Neuronal stem cell (in vitro differentiated cells): Measurements from ENCODE around the gene SMARCA2.

ENCODE experiments used
- DNase-seq: peaks from one replicate; pipeline ENCODE4 v3.0.0-alpha.2; 2013; ENCODE audit warnings: low spot score
- H2AFZ ChIP-seq: one replicate; pipeline ENCODE4 v1.6.1; 2013; ENCODE audit warnings: mild to moderate bottlenecking, low read length, inconsistent platforms
- H2AK5ac ChIP-seq: 2 replicates; pipeline ENCODE4 v1.6.1; 2013; ENCODE audit warnings: low read depth, mild to moderate bottlenecking, inconsistent platforms, low read length, moderate library complexity, mixed read lengths
- H2BK120ac ChIP-seq: 2 replicates; pipeline ENCODE4 v1.6.1; 2013; ENCODE audit warnings: low read depth, mild to moderate bottlenecking, inconsistent platforms, low read length, moderate library complexity, mixed read lengths
- H2BK12ac ChIP-seq: one replicate; pipeline ENCODE4 v1.6.1; 2013; ENCODE audit warnings: low read length, inconsistent platforms
- H2BK15ac ChIP-seq: 2 replicates; pipeline ENCODE4 v1.6.1; 2013; ENCODE audit warnings: mild to moderate bottlenecking, low read length, inconsistent platforms, mixed read lengths
- H2BK5ac ChIP-seq: one replicate; pipeline ENCODE4 v1.6.1; 2013; ENCODE audit warnings: inconsistent platforms, mild to moderate bottlenecking, low read length, moderate library complexity
- H3K14ac ChIP-seq: one replicate; pipeline ENCODE4 v1.6.1; 2013; ENCODE audit warnings: low read length, inconsistent platforms
- H3K18ac ChIP-seq: 2 replicates; pipeline ENCODE4 v1.6.1; 2013; ENCODE audit warnings: low read length, inconsistent platforms
- H3K23ac ChIP-seq: 2 replicates; pipeline ENCODE4 v1.6.1; 2013; ENCODE audit warnings: low read depth, mild to moderate bottlenecking, mixed read lengths, low read length, inconsistent platforms; ENCODE audit not compliant: poor library complexity
- H3K27ac ChIP-seq: replicated peaks from 3 replicates; pipeline ENCODE4 v1.5.1; 2013; ENCODE audit warnings: low read length, inconsistent platforms
- H3K27me3 ChIP-seq, 3 experiments: 2 replicates each; pipeline ENCODE4 v1.6.1; 2013; ENCODE audit warnings: low read length in 3 of 3, mild to moderate bottlenecking in 2 of 3, inconsistent platforms in 1 of 3, low read depth in 1 of 3, mixed read lengths in 1 of 3, moderate library complexity in 1 of 3; ENCODE audit not compliant: control insufficient read depth in 3 of 3, insufficient read depth in 3 of 3
- H3K36me3 ChIP-seq, 2 donors: replicated peaks in 1 of 2; 2 replicates each; pipeline ENCODE4 v1.6.1; 2013; ENCODE audit warnings: low read length in 2 of 2; ENCODE audit not compliant: control insufficient read depth in 2 of 2, insufficient read depth in 2 of 2
- H3K4ac ChIP-seq: 2 replicates; pipeline ENCODE4 v1.6.1; 2013; ENCODE audit warnings: inconsistent platforms, mild to moderate bottlenecking, low read length, moderate library complexity
- H3K4me1 ChIP-seq, 2 donors: 1 replicate in 1 of 2; 2 replicates in 1 of 2; pipeline ENCODE4 v1.6.1; 2013; ENCODE audit warnings: low read length in 2 of 2, low read depth in 1 of 2; ENCODE audit not compliant: control insufficient read depth in 2 of 2, insufficient read depth in 1 of 2
- H3K4me2 ChIP-seq: one replicate; pipeline ENCODE4 v1.6.1; 2013; ENCODE audit warnings: mild to moderate bottlenecking, low read length, inconsistent platforms; ENCODE audit not compliant: insufficient read depth, poor library complexity, severe bottlenecking
- H3K4me3 ChIP-seq, 2 donors: 2 replicates each; pipeline ENCODE4 v1.5.1; 2013; ENCODE audit warnings: low read length in 2 of 2, mild to moderate bottlenecking in 2 of 2, inconsistent platforms in 1 of 2, moderate library complexity in 1 of 2
- H3K79me1 ChIP-seq: one replicate; pipeline ENCODE4 v1.6.1; 2013; ENCODE audit warnings: low read depth, mild to moderate bottlenecking, inconsistent platforms, low read length, moderate library complexity
- H3K9ac ChIP-seq: one replicate; pipeline ENCODE4 v1.6.1; 2013; ENCODE audit warnings: mild to moderate bottlenecking, low read depth, low read length, inconsistent platforms; ENCODE audit not compliant: poor library complexity
- H3K9me3 ChIP-seq, 2 donors: replicated peaks in 1 of 2; 2 replicates each; pipeline versions ENCODE3 to v1.6.1; 2013; ENCODE audit warnings: low read length in 2 of 2, mild to moderate bottlenecking in 2 of 2, inconsistent platforms in 1 of 2, low read depth in 1 of 2, mixed read lengths in 1 of 2, moderate library complexity in 1 of 2; ENCODE audit not compliant: control insufficient read depth in 2 of 2, insufficient read depth in 1 of 2
- H4K8ac ChIP-seq: one replicate; pipeline ENCODE4 v1.6.1; 2013; ENCODE audit warnings: low read depth, mild to moderate bottlenecking, inconsistent platforms, low read length, moderate library complexity
- H4K91ac ChIP-seq: one replicate; pipeline ENCODE4 v1.6.1; 2013; ENCODE audit warnings: low read length, low read depth, mild to moderate bottlenecking, inconsistent platforms; ENCODE audit not compliant: poor library complexity
- WGBS, 2 donors: extraction: QIAGEN DNeasy Blood & Tissue Kit; methylation state at CpG; one replicate each; pipeline ENCODE4 v1.1.7; 2013; ENCODE audit warnings: missing lambda C conversion rate in 2 of 2, mixed read lengths in 1 of 2; ENCODE audit not compliant: insufficient read length in 2 of 2, insufficient replicate concordance in 1 of 2; ENCODE audit errors: extremely low coverage in 2 of 2; 5-methylcytosine and 5-hydroxymethylcytosine counted together

The SMARCA2 gene

DNA sequence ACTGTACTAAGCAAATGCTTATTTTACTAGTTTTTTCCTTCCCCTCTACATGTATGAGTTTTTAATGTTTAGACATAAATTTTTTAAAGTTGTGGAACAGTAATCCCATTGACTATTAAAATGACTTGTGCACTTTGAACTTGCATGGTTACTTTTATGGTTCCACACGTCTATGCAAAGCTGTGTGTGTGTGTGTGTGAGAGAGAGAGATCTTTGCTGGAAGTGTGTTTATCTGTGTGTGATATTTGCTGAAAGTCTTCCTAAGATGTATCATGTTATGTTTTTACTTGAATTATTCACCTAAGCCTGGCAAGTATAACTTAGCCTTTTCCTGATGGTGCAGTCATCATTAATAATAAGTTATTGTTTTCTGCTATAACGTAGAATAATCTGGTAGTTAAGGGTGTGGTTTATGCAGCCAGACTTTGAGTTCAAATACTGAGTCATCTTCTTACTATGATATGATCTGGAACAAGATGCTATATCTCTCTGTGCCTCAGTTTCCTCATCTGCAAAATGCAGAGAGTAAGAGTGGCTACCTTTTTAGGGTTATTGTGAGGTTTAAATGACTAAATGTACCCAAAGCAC, 138.6 kb downstream of the SMARCA2 start:
- no peak overlapping the region for H2BK12ac ChIP-seq
- H3K27ac ChIP-seq, result no peak overlapping the region
- H3K4me2 ChIP-seq, result no peak overlapping the region
- no peak overlapping the region for H3K18ac ChIP-seq
- H3K23ac ChIP-seq, result no peak overlapping the region
- H3K36me3 ChIP-seq, result no peaks in the 10 kb centered on the region
- H3K4me1 ChIP-seq, result peaks cover 9 to 10% of the 10 kb centered on the region in 2 donors
- H2BK120ac ChIP-seq, result no peak overlapping the region
- no peak overlapping the region for H4K8ac ChIP-seq
- no peak overlapping the region for H3K4ac ChIP-seq
- no peaks in the 10 kb centered on the region for H3K9me3 ChIP-seq
- no peak for DNase-seq
- no peak overlapping the region for H3K14ac ChIP-seq
- no peak overlapping the region for H3K9ac ChIP-seq
- H2AFZ ChIP-seq, result no peak overlapping the region
- no peak overlapping the region for H2AK5ac ChIP-seq
- H3K4me3 ChIP-seq, result no peak overlapping the region
- H2BK5ac ChIP-seq, result no peak overlapping the region
- H3K27me3 ChIP-seq, result no peaks in the 10 kb centered on the region
- WGBS, 2 donors, result no CpG with 5 or more reads among the region's 2 CpGs
- no peaks in the 10 kb centered on the region for H3K79me1 ChIP-seq
- H4K91ac ChIP-seq, result no peak overlapping the region
- H2BK15ac ChIP-seq, result no peak overlapping the region

DNA sequence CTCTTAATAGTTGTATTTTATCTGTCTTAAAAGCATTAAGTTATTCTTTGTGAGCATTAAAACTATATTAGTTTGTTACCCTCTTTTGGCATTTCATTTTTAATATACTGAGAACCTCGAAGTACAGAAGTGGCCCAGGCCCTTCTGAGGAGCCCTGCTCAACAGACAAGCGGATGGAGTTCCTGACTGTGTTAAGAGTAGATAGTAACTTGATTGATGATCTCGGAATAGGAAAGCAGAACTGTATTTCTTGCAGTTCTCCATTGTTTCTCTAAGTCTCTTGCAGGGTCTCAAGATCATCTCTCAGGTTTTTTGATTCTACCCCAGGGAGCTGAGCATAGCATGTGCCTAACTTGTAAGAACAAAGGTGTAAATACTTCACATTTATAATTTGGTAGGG, 139.6 kb downstream of the SMARCA2 start:
- Histone ChIP-seq H3K23ac (no peak overlapping the region), H2BK5ac (no peak overlapping the region), H2BK120ac (no peak overlapping the region), H3K4me1 (peaks cover 10 to 13% of the 10 kb centered on the region in 2 donors), H3K4me2 (no peak overlapping the region), H3K14ac (no peak overlapping the region), H4K91ac (no peak overlapping the region), H2BK15ac (no peak overlapping the region), H3K9me3 (no peaks in the 10 kb centered on the region), H2AK5ac (no peak overlapping the region), H4K8ac (no peak overlapping the region), H3K79me1 (no peaks in the 10 kb centered on the region), H3K4ac (no peak overlapping the region), H3K27ac (no peak overlapping the region), H3K27me3 (no peaks in the 10 kb centered on the region), H3K36me3 (no peaks in the 10 kb centered on the region), H2BK12ac (no peak overlapping the region), H3K9ac (no peak overlapping the region), H2AFZ (no peak overlapping the region), H3K18ac (no peak overlapping the region), H3K4me3 (no peak overlapping the region)
- no peak for DNase-seq
- WGBS, 2 donors, result no CpG with 5 or more reads among the region's 3 CpGs

DNA sequence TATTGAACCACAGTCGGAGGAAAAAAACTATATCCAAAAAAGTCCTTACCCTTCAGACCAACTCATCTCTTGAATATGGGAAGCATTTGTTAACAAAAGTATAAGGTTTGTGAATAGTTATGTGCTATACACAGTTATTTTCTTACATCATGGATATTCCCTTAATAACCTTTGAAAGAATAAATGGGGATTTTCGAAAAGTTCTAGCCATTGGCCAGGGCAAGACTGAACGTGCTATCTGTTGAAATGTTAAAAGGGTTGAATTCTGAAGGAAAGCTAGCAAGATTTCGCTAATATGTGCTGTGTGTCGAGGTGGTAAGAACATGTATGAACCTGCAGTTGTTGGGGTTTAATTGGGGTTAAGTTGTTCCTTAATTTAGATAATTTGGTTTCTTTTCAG, 140.8 kb downstream of the SMARCA2 start:
- no peak overlapping the region for H2AFZ ChIP-seq
- no peak overlapping the region for H2AK5ac ChIP-seq
- H2BK120ac ChIP-seq, result no peak overlapping the region
- H4K91ac ChIP-seq, result no peak overlapping the region
- no peak overlapping the region for H3K18ac ChIP-seq
- no peak overlapping the region for H2BK15ac ChIP-seq
- H3K79me1 ChIP-seq, result no peaks in the 10 kb centered on the region
- H2BK5ac ChIP-seq, result no peak overlapping the region
- H3K9me3 ChIP-seq, result no peaks in the 10 kb centered on the region
- no peak overlapping the region for H3K4me2 ChIP-seq
- H3K27me3 ChIP-seq, result no peaks in the 10 kb centered on the region
- H3K27ac ChIP-seq, result no peak overlapping the region
- H2BK12ac ChIP-seq, result no peak overlapping the region
- H3K36me3 ChIP-seq, result no peaks in the 10 kb centered on the region
- no peak overlapping the region for H3K23ac ChIP-seq
- H4K8ac ChIP-seq, result no peak overlapping the region
- no peak overlapping the region for H3K14ac ChIP-seq
- H3K4me3 ChIP-seq, result no peak overlapping the region
- WGBS, 2 donors, result no CpG with 5 or more reads among the region's 5 CpGs
- peaks cover 12 to 19% of the 10 kb centered on the region in 2 donors for H3K4me1 ChIP-seq
- no peak overlapping the region for H3K4ac ChIP-seq
- H3K9ac ChIP-seq, result no peak overlapping the region
- DNase-seq, result no peak

DNA sequence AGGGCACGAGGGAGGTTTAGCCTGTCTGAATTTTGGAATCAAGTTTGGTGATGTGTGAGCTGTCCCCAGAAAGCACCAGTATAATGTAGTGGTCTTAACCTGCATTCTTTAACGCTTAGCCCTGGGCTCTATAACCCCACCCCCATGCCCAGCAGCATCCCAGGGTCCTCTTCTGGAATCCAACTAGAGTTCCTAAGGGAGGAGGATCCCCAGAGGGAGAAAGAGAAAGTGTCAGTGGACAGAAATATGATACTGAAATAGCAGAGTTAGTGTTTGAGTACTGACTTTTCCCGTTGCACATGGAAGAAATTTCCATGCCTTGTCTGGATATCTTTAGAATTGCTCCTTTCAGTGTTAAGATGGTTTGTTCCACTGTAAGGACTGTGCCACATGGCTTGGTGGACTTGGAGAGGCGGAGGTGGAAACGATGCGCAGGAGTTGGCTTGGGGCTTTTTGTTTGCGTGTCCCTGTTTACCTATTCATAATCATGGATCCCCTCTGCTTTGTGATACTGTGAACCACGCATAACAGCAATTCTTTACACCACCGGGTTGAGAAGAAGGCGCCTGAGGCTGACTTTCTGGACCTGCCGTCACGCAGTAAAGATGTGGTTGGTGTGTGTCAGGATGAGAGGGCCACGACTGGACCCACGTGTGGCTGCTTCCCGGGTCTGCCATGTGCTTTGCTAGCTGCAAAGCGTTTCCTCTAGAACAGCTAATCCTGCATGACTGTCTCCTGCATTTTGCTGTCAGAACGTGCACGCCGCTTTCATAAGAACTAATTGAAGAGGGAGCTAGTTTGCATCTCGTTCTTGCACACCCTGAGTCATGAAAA, 142.3 kb downstream of the SMARCA2 start:
- Histone ChIP-seq H4K8ac (no peak overlapping the region), H2BK15ac (no peak overlapping the region), H3K27ac (no peak overlapping the region), H2BK120ac (no peak overlapping the region), H3K14ac (no peak overlapping the region), H3K4me2 (no peak overlapping the region), H3K9me3 (no peaks in the 10 kb centered on the region), H3K79me1 (no peaks in the 10 kb centered on the region), H2AFZ (peak overlapping the region; percentile 86), H4K91ac (no peak overlapping the region), H2AK5ac (no peak overlapping the region), H3K18ac (peak overlapping the region; percentile 1), H3K27me3 (no peaks in the 10 kb centered on the region), H3K23ac (no peak overlapping the region), H3K4ac (no peak overlapping the region), H3K4me3 (peak overlapping the region in 1 of 2 donors; percentile 44), H2BK12ac (no peak overlapping the region), H3K4me1 (peaks cover 12 to 19% of the 10 kb centered on the region in 2 donors), H2BK5ac (no peak overlapping the region), H3K36me3 (no peaks in the 10 kb centered on the region), H3K9ac (no peak overlapping the region)
- WGBS, 2 donors, result no CpG with 5 or more reads among the region's 20 CpGs
- DNase-seq, result no peak
